HepG2 (cell line): ENCODE measurements around the gene CTIF. TPM values are rescaled to one million over a fixed set of nuclear protein-coding genes. Genes with fewer than 3 reads are reported as not detected.

Experiments used
- ATAC-seq: fragments of 200-7000 bp; cut with Tn5 transposase; 3 replicates; pipeline ENCODE4 v1.9.1; 2020; ENCODE audit warnings: mild to moderate bottlenecking, moderate library complexity
- BruUV-seq: library from RNA; stranded (reverse); fragments of 400-500 nt; replicated peaks from 2 replicates; lab custom pipeline; 2021; lab: Mats Ljungman, UMichigan
- CTCF ChIA-PET: fragments of 300-600 bp; formaldehyde crosslinking; extraction: SDS; loops from one replicate; lab custom pipeline; 2021; ENCODE audit warnings: low total read pairs, inconsistent platforms, low intra/inter-chr PET ratio; lab: Yijun Ruan, JAX
- POLR2A ChIA-PET: fragments of 350-600 bp; sonication (Branson Sonifier 250); formaldehyde crosslinking; loops from one replicate; lab custom pipeline; 2020; ENCODE audit warnings: antibody characterized with exemption, inconsistent platforms; lab: Yijun Ruan, JAX
- DNase-seq: peaks from one replicate; pipeline ENCODE4 v3.0.0-alpha.2; 2015; ENCODE audit warnings: low spot score
- FAIRE-seq: peaks from 3 replicates; lab custom pipeline; 2011; peaks lifted over from hg19 to GRCh38; lab: Jason Lieb, UNC
- H2AFZ ChIP-seq: one replicate; pipeline ENCODE4 v1.6.1; 2011; ENCODE audit warnings: low read length, inconsistent platforms
- H3K27ac ChIP-seq: fragments of 300-600 bp; 3 replicates; pipeline ENCODE4 v1.8.0; 2011; ENCODE audit warnings: mixed run types, mild to moderate bottlenecking, mixed read lengths, low read length, inconsistent platforms; ENCODE audit not compliant: insufficient read depth; ENCODE audit errors: extremely low read length
- H3K27me3 ChIP-seq, 2 experiments: fragments of 200-600 bp in 1 of 2; 2 replicates in 1 of 2; 3 replicates in 1 of 2; pipeline versions ENCODE4 v1.6.0 to v1.8.0; 2011; ENCODE audit warnings: low read length in 2 of 2, mild to moderate bottlenecking in 2 of 2, moderate library complexity in 2 of 2, inconsistent platforms in 1 of 2; ENCODE audit not compliant: insufficient read depth in 2 of 2, control insufficient read depth in 1 of 2
- H3K36me3 ChIP-seq, 2 experiments: fragments of 200-600 bp in 1 of 2; replicated peaks in 1 of 2; 2 replicates in 1 of 2; 3 replicates in 1 of 2; pipeline versions ENCODE4 v1.5.1 to v1.8.0; 2011; ENCODE audit warnings: low read length in 2 of 2, inconsistent platforms in 1 of 2; ENCODE audit not compliant: insufficient read depth in 2 of 2, control insufficient read depth in 1 of 2
- H3K4me1 ChIP-seq: 2 replicates; pipeline ENCODE4 v1.5.1; 2012; ENCODE audit warnings: low read length, inconsistent platforms; ENCODE audit not compliant: insufficient read depth
- H3K4me2 ChIP-seq: 2 replicates; pipeline ENCODE4 v1.6.0; 2011; ENCODE audit warnings: low read depth, low read length, inconsistent platforms
- H3K4me3 ChIP-seq, 3 experiments: fragments of 200-600 bp in 1 of 3; sonication (generic), shearing (Covaris generic) in 1 of 3; replicated peaks in 1 of 3; 2 replicates each; pipeline ENCODE4 v1.5.1; 2011 to 2016; ENCODE audit warnings: low read length in 3 of 3, inconsistent platforms in 2 of 3, low read depth in 2 of 3, mild to moderate bottlenecking in 2 of 3, control low read depth in 1 of 3, mixed read lengths in 1 of 3; ENCODE audit not compliant: insufficient read depth in 1 of 3
- H3K79me2 ChIP-seq: one replicate; pipeline ENCODE4 v1.6.1; 2011; ENCODE audit warnings: low read length, inconsistent platforms; ENCODE audit not compliant: insufficient read depth
- H3K9ac ChIP-seq: 2 replicates; pipeline ENCODE4 v1.6.0; 2011; ENCODE audit warnings: mild to moderate bottlenecking, low read depth, low read length, inconsistent platforms; ENCODE audit not compliant: insufficient read depth
- H3K9me3 ChIP-seq: 2 replicates; pipeline ENCODE4 v1.5.1; 2012; ENCODE audit warnings: mild to moderate bottlenecking, low read length
- H4K20me1 ChIP-seq: 2 replicates; pipeline ENCODE4 v1.6.0; 2011; ENCODE audit warnings: inconsistent platforms, mild to moderate bottlenecking, low read length, moderate library complexity; ENCODE audit not compliant: insufficient read depth
- AGO1 ChIP-seq: fragments of 200-400 bp; formaldehyde crosslinking; IDR thresholded peaks from 2 replicates; pipeline ENCODE4 v1.6.1; 2017; ENCODE audit warnings: mild to moderate bottlenecking, low read depth, low read length, moderate library complexity; ENCODE audit not compliant: poor library complexity, severe bottlenecking
- EHMT2 ChIP-seq: fragments of 200-600 bp; sonication (generic); IDR thresholded peaks from 2 replicates; pipeline ENCODE4 v1.7.0; 2017; ENCODE audit warnings: antibody characterized with exemption, low read depth, low read length, borderline replicate concordance
- KDM6A ChIP-seq: IDR thresholded peaks from 2 replicates; pipeline ENCODE4 v1.6.1; 2016; ENCODE audit warnings: low read depth
- KLF6 ChIP-seq: IDR thresholded peaks from 2 replicates; pipeline ENCODE4 v1.8.0; 2016; ENCODE audit warnings: missing biosample characterization, missing genetic modification reagents
- MAFG ChIP-seq: sonication (generic); formaldehyde crosslinking; IDR thresholded peaks from 2 replicates; pipeline ENCODE4 v1.5.1; 2020; ENCODE audit warnings: mild to moderate bottlenecking, missing genetic modification reagents
- POLR2A ChIP-seq, 2 experiments: IDR thresholded peaks; 2 replicates each; pipeline ENCODE4 v1.6.1; 2011; ENCODE audit warnings: low read depth in 2 of 2, low read length in 2 of 2, mild to moderate bottlenecking in 1 of 2, moderate library complexity in 1 of 2; ENCODE audit not compliant: insufficient read depth in 1 of 2
- RBM39 ChIP-seq: fragments of 200-400 bp; formaldehyde crosslinking; IDR thresholded peaks from one replicate; pipeline ENCODE4 v1.6.1; 2018; ENCODE audit warnings: antibody characterized with exemption, mild to moderate bottlenecking, low read depth, low read length; ENCODE audit not compliant: poor library complexity, severe bottlenecking
- RNF2 ChIP-seq: fragments of 450-650 bp; conservative IDR thresholded peaks from 2 replicates; pipeline ENCODE4 v1.6.1; 2016; ENCODE audit warnings: low read depth
- WIZ ChIP-seq: sonication (generic); formaldehyde crosslinking; IDR thresholded peaks from 2 replicates; pipeline ENCODE4 v1.5.1; 2020; ENCODE audit warnings: mild to moderate bottlenecking, missing genetic modification reagents
- ZNF282 ChIP-seq: fragments of 450-650 bp; IDR thresholded peaks from 2 replicates; pipeline ENCODE4 v1.6.1; 2018; ENCODE audit not compliant: partially characterized antibody
- ZNF33A ChIP-seq: sonication (generic); formaldehyde crosslinking; IDR thresholded peaks from 2 replicates; pipeline ENCODE4 v1.5.1; 2020; ENCODE audit warnings: missing genetic modification reagents, mild to moderate bottlenecking, moderate library complexity, borderline replicate concordance
- ZNF556 ChIP-seq: sonication (generic); formaldehyde crosslinking; IDR thresholded peaks from 2 replicates; pipeline ENCODE4 v1.4.0; 2020; ENCODE audit warnings: mild to moderate bottlenecking, missing genetic modification reagents, borderline replicate concordance
- ZNF562 ChIP-seq: sonication (generic); formaldehyde crosslinking; IDR thresholded peaks from 2 replicates; pipeline ENCODE4 v1.8.0; 2022; ENCODE audit warnings: missing genetic modification reagents, borderline replicate concordance
- ZNF644 ChIP-seq: IDR thresholded peaks from 2 replicates; pipeline ENCODE4 v1.6.1; 2016; ENCODE audit warnings: low read depth
- WGBS: methylation state at CpG from one replicate; pipeline ENCODE4 v1.1.6; 2017; ENCODE audit warnings: low lambda C conversion rate; 5-methylcytosine and 5-hydroxymethylcytosine counted together
- in situ Hi-C: cut with HindIII; loops from 2 replicates; pipeline ENCODE4 v1.10.0; 2017; ENCODE audit warnings: low pct_unique_long_range_greater_than_20kb; ENCODE audit not compliant: extremely low pct_ligation_motif_present
- intact Hi-C: fragments of 100-400 bp; cut with micrococcal nuclease; formaldehyde crosslinking; loops from one replicate; pipeline ENCODE4 v1.10.0; 2022; ENCODE audit not compliant: unreplicated experiment
- polyA plus RNA-seq, 8 experiments: library from polyadenylated mRNA; depleted of rRNA in 3 of 8; stranded (reverse) in 7 of 8; unstranded in 1 of 8; fragments of >200 nt; fragmentation: Illumina TruSeq in 4 of 8; extraction: Trizol in 4 of 8; gene quantifications; 2 replicates each; pipeline versions ENCODE4 v1.2.1 to v1.2.3, GENCODE V29; 2011 to 2016; ENCODE audit warnings: low read depth in 4 of 8, missing spikeins in 1 of 8, mixed read lengths in 1 of 8; ENCODE audit not compliant: insufficient read depth in 1 of 8
- total RNA-seq, 5 experiments: library from RNA; depleted of rRNA; stranded (reverse); fragments of >200 nt; fragmentation: Illumina TruSeq; extraction: Trizol; gene quantifications; 2 replicates each; pipeline ENCODE4 v1.2.3, GENCODE V29; 2016; ENCODE audit warnings: low read depth in 1 of 5
- TF ChIP-seq, protein P1 (sequence below): sonication (generic); formaldehyde crosslinking; IDR thresholded peaks from 2 replicates; pipeline ENCODE4 v1.4.0; 2020; ENCODE audit warnings: missing genetic modification reagents, borderline replicate concordance
- TF ChIP-seq, protein P2 (sequence below): sonication (generic); formaldehyde crosslinking; IDR thresholded peaks from 2 replicates; pipeline ENCODE4 v1.5.1; 2020; ENCODE audit warnings: missing genetic modification reagents, mild to moderate bottlenecking, borderline replicate concordance

The CTIF gene
- total and polyA plus RNA-seq, 2 of the 13 experiments (the other 11 are each of a cell fraction or from before 2014, with no cell fraction given) = 18.2 to 28.0 TPM

DNA sequence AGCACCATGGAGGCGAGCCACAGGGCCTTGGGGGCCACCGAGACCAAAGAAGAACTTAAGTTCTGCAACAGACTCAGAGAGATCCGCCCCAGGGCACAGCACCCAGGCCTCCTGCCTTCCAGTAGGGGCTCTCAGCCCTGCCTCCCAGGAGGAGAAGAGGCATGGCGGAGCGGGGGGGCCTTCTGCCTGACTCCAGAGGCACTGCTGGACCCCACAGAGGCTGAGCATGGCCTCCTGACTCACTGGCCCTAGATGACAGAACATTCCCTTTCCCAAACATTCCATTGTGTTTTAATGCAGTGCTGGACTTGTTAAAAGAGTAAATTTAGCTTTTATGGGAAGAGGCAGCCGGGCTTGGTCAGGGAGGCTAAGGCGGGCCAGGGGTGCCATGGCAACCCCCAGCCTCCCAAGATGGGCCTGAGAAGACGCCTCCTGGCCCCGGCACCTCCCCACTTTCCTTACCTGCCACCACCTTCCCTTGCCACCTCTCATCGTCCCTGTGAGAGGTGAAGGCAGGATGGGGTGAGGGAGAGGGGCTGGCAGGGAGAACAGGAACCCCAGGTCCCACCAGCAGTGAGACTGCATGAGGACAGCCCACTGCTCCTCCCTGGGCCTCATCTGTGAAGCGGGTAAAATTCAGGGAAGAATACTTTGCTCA, 346.6 kb downstream of the CTIF start:
- no peak for TF ChIP-seq MAFG (CRISPR knock-in tag)
- TF ChIP-seq, protein P1, sequence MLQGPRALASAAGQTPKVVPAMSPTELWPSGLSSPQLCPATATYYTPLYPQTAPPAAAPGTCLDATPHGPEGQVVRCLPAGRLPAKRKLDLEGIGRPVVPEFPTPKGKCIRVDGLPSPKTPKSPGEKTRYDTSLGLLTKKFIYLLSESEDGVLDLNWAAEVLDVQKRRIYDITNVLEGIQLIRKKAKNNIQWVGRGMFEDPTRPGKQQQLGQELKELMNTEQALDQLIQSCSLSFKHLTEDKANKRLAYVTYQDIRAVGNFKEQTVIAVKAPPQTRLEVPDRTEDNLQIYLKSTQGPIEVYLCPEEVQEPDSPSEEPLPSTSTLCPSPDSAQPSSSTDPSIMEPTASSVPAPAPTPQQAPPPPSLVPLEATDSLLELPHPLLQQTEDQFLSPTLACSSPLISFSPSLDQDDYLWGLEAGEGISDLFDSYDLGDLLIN = no peak
- TF ChIP-seq, protein P2, sequence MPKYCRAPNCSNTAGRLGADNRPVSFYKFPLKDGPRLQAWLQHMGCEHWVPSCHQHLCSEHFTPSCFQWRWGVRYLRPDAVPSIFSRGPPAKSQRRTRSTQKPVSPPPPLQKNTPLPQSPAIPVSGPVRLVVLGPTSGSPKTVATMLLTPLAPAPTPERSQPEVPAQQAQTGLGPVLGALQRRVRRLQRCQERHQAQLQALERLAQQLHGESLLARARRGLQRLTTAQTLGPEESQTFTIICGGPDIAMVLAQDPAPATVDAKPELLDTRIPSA (CRISPR knock-in tag) = no peak
- Histone ChIP-seq H3K79me2 (no peaks in the 10 kb centered on the region), H3K4me1 (peaks cover 36% of the 10 kb centered on the region), H3K27ac (no peak overlapping the region), H3K36me3 (no peaks in the 10 kb centered on the region), H3K27me3 (no peaks in the 10 kb centered on the region; a peak in 2 of 5 replicates), H3K9ac (no peak overlapping the region), H3K4me3 (no peak overlapping the region), H2AFZ (no peak overlapping the region), H3K4me2 (no peak overlapping the region), H4K20me1 (no peaks in the 10 kb centered on the region), H3K9me3 (no peaks in the 10 kb centered on the region)
- intact Hi-C loops (no loop called here), in situ Hi-C loops (no loop called here)
- ChIA-PET POLR2A (no interaction called here), CTCF (no interaction called here)
- no peak for ATAC-seq
- no peak for FAIRE-seq
- 86% methylated on average over 9 of the region's 11 CpGs for WGBS
- BruUV-seq = no TSS peak
- DNase-seq = no peak

DNA sequence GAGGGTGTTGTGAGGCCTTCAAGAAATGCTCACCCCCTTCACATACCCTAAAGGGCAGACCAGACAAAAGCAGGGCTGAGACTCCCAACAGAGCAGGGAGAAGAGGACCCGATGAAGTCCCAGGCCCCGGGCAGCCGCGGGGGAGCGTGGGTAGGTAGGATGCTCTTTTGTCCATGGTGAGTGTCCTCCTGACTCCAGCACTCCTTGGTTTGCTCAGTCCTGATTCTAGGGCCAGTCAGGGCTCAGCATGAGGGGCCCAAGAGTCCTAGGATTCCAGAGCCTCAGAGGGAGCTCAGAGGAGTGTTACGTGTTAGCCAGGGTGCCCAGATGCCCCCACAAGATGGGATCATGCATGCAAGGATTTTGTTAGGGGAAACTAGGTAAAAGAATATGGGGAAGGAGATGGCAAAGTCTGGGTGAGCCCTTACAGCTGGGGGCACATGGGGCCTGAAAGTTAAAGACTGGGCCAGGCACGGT, 347.1 kb downstream of the CTIF start:
- H2AFZ ChIP-seq = no peak overlapping the region
- H3K4me1 ChIP-seq = peaks cover 39% of the 10 kb centered on the region
- no peaks in the 10 kb centered on the region; a peak in 2 of 5 replicates for H3K27me3 ChIP-seq
- no peaks in the 10 kb centered on the region for H3K36me3 ChIP-seq
- H3K9ac ChIP-seq = no peak overlapping the region
- intact Hi-C loops (no loop called here), in situ Hi-C loops (no loop called here)
- no peak overlapping the region for H3K27ac ChIP-seq
- no peak overlapping the region for H3K4me3 ChIP-seq
- DNase-seq (no peak), ATAC-seq (no peak), FAIRE-seq (no peak)
- no peak overlapping the region for H3K4me2 ChIP-seq
- 89% methylated on average over 3 of the region's 7 CpGs for WGBS
- POLR2A ChIA-PET = no interaction called here
- H3K79me2 ChIP-seq = no peaks in the 10 kb centered on the region
- no TSS peak for BruUV-seq
- H3K9me3 ChIP-seq = no peaks in the 10 kb centered on the region
- CTCF ChIA-PET = no interaction called here
- H4K20me1 ChIP-seq = no peaks in the 10 kb centered on the region
- no peak for TF ChIP-seq KLF6 (CRISPR knock-in tag)
- TF ChIP-seq POLR2A (IDR thresholded peaks at IDR 0.05; ENCODE audit: insufficient read depth in 1 of 2, low read depth in 2 of 2, low read length in 2 of 2) = no peak
- no peak for TF ChIP-seq ZNF644 (CRISPR knock-in tag)
- TF ChIP-seq EHMT2 = no peak
- no peak for TF ChIP-seq ZNF562 (CRISPR knock-in tag)
- TF ChIP-seq ZNF556 (CRISPR knock-in tag) = no peak
- TF ChIP-seq KDM6A (CRISPR knock-in tag) = no peak
- no peak for TF ChIP-seq ZNF33A (CRISPR knock-in tag)
- no peak for TF ChIP-seq RBM39
- TF ChIP-seq WIZ (CRISPR knock-in tag) = no peak
- no peak for TF ChIP-seq AGO1
- no peak for TF ChIP-seq ZNF282
- TF ChIP-seq RNF2 = no peak
